ENCODE measurements around the gene ZCCHC10.
"Not testable (repeated sequence)": the region's sequence is repeated elsewhere in the genome, so short reads cannot be mapped to it uniquely, and the experiment has no call there.

Gene ZCCHC10

DNA sequence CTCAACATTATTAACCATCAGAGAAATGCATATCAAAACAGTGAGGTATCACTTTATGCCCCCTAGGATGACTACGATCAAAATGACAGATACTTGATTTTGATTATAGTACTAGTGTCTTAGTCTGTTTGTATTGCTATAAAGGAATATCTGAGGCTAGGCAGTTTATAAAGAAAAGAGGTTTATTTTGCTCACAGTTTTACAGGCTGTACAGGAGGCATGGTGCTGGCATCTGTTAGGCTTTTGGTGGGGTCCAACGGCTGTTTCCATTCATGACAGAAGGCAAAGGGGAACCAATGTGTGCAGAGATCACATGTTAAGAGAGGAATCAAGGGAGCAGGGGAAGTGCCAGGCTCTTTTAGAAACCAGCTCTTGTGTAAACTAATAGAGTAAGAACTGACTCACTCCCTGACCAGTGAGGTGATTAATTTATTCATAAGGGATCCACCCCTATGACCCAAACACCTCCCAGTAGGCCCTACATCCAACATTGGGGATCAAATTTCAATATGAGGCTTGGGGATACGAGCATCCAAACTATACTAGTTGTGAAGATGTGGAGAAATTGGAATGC is 46.9 kb downstream of the ZCCHC10 start:
- DNase-seq (ENCODE audit: low read depth) = no peak

DNA sequence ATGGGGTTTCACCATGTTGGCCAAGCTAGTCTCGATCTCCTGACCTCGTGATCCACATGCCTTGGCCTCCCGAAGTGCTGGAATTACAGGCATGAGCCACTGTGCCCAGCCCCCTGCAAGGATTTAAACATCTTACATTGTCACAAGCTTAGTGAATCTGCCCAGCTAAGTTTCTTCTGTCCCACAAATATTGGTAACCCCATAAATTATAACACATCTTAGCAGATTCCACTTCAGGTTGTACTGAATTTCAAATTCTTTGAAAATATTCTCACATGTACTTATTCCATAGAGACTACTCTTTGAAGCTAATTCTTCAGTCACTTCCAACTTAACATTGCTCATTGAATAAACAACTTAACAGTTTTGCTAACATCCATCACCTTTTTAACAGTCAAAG is 49.5 kb downstream of the ZCCHC10 start:
- no peak for DNase-seq (ENCODE audit: low read depth)

DNA sequence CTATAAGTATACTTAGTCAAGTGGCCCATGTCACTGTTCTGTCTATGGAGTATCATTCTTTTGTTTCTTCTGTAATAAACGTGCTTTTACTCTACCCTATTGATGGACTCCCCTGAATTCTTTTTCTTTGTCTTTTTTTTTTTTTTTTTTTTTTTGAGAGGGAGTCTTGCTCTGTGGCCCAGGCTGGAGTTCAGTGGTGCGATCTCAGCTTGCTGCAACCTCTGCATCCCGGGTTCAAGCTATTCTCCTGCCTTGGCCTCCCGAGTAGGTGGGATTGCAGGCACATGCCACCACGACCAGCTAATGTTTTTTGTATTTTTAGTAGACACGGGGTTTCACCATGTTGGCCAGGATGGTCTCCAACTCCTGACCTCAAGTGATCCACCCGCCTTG is 53.9 kb downstream of the ZCCHC10 start:
- not testable (repeated sequence) for DNase-seq (ENCODE audit: low read depth)

DNA sequence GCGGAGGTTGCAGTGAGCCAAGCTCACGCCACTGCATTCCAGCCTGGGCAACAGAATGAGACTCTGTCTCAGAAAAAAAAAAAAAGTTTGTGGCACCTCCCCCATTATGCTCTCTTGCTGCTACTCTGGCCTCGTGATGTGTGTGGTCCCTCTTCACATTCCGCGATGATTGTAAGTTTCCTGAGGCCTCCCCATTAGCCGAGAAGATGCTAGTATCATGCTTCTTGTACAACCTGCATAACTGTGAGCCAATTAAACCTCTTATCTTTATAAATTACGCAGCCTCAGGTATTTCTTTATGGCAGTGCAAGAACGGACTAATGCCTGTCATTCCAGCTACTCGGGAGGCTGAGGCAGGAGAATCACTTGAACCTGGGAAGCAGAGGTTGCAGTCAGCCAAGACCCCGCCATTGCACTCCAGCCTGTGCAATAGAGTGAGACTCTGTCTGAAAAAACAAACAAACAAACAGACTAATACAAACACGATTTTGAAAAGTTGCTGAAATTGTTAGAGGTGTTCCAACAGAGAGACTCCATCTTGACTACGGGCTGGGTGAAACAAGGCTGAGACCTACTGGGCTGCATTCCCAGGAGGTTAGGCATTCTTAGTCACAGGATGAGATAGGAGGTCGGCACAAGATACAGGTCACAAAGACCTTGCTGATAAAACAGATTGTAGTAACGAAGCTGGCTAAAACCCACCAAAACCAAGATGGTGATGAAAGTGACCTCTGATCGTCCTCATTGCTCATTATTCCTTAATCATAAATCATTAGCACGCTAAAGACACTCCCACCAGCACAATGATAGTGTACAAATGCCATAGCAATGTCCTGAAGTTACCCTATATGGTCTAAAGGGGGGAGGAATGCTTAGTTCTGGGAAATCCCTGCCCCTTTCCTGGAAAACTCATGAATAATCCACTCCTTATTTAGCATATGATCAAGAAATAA is 54.6 kb downstream of the ZCCHC10 start:
- no peak for DNase-seq (ENCODE audit: low read depth)

GRCh38 chr5:132965120-132965519 is 61.2 kb downstream of the ZCCHC10 start:
- DNase-seq (ENCODE audit: low read depth) = no peak

- peak; percentile 80 for DNase-seq (ENCODE audit: low read depth)
These were observed 62.9 kb downstream of the ZCCHC10 start, which contains the start of gene AFF4 for GRCh38 chr5:132963171-132964104. Gene AFF4 (minus strand): TSS chr5:132963634. CDS start chr5:132937189, 26,445 bp downstream.

DNA sequence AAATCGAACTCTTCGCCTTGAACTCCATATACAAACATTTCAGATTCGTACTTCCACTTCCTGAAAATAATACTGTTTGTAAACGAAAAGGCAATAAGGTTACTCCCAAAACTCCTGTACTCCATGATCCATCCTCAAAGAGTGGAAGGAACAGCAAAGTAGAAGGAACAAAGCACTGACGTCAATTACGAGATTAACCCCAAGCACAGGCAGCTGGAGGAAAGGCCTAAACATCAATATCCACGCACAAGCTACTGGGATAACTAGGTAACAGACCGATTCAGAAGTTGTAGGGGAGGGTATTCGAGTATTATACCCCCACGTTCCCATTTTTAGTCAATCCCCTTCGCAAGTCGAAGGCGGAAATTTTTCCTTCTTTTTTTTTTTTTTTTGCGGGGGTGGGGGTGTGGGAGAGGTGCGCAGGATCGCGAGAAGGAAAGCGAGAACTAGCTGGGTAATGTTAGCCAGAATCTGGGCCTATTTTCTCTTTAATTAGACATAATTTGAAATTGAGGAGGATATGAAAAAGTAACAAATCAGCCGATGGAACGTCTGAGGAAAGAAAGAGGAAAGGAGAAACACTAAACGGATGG is 63.8 kb downstream of the ZCCHC10 start:
- DNase-seq (ENCODE audit: low read depth) = no peak

DNA sequence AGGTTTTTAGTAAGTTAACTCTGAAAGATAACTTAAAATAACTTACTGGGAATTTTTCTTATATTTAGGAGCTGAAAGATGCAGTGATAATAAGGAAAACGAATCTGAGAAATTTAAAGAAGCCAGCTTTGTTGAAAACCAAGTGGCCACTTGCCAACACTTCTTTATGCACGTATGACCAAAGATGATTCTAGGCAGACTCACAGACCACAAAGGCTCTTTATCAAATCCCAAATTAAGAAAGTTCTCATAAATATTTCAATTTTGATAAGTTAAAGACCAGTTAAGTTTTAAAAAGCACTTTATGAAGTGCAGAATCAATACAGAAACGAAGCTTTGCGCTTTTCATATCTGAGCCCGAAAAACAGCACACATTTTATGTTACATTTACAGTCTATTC is 64.5 kb downstream of the ZCCHC10 start:
- no peak for DNase-seq (ENCODE audit: low read depth)

DNA sequence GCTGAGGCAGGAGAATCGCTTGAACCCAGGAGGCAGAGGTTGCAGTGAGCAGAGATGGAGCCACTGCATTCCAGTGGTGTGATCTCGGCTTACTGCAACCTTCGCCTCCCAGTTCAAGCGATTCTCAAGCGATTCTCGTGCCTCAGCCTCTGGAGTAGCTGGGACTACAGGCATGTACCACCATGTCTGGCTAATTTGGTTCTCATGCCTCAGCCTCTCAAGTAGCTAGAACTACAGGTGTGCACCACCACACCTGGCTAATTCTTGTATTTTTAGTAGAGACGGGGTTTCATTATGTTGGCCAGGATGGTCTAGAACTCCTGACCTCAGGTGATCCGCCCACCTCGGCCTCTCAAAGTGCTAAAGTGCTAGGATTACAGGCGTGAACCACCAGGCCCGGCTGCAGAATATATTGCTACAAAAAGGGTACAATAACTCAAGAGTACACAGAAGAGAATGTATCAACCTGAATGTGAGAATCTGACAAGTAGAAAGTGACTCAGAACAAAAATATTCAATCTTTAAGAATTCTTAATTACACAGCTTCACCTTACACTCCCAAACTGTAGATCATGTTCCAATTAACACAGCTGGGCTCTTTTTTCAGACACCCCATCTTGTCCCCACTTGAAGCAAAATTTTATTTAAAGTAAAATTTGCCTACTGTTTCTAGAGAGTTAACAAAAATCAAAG is 65.1 kb downstream of the ZCCHC10 start:
- not testable (repeated sequence) for DNase-seq (ENCODE audit: low read depth)

DNA sequence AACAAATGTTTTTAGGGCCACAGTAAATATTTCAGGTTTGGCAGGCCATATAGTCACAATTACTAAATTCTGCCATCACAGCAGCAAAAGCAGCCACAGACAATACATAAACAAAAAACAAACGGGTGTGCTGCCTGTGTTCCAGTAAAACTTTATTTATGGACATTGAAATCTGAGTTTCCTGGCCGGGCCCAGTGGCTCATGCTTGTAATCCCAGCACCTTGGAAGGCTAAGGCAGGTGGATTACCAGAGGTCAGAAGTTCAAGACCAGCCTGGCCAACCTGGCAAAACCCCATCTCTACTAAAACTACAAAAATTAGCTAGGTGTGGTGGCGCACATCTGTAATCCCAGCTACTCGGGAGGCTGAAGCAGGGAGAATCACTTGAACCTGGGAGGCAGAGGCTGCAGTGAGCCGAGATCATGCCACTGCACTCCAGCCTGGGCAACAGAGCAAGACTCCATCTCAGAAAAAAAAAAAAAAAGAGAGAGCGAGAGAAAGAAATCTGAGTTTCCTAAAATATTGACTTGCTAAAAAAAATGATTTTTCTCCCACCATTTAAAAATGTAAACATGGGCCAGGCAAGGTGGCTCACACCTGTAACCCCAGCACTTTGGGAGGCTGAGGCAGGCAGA is 70.1 kb downstream of the ZCCHC10 start:
- not testable (repeated sequence) for DNase-seq (ENCODE audit: low read depth)

DNA sequence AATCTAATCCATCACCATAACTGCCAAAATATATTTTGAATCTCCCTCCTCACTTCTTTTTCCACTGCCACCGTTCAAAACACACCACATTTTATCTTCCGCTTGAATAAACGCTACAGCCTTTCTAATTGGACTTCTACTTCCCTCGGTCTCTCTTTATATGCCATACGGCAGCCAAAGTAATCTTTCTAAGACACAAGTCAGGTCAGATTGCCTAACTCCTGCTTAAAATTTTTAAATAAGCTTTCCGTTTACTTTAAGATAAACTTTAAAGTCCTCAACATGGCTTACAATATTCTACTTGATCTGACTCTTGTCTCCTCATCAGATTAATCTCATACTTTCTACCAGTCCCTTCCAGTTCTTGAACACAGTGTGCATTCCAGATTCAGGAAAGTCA is 72.6 kb downstream of the ZCCHC10 start:
- no peak for DNase-seq (ENCODE audit: low read depth)

DNA sequence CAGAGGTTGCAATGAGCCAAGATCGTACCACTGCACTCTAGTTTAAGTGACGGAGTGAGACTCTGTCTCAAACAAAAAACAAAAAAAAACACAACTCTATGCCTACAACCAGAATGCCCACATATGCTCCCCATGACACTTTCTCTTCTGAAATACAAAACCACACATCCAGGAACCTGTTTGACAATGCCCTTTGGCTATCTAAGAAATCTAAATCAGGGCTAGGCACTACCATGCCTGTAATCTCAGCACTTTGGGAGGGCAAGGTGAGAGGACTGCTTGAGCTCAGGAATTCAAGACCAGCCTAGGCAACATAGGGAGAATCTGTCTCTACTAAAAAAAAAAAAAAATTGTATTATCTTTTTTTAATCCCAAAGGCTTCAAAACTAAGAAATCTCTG is 73.5 kb downstream of the ZCCHC10 start:
- no peak for DNase-seq (ENCODE audit: low read depth)

DNA sequence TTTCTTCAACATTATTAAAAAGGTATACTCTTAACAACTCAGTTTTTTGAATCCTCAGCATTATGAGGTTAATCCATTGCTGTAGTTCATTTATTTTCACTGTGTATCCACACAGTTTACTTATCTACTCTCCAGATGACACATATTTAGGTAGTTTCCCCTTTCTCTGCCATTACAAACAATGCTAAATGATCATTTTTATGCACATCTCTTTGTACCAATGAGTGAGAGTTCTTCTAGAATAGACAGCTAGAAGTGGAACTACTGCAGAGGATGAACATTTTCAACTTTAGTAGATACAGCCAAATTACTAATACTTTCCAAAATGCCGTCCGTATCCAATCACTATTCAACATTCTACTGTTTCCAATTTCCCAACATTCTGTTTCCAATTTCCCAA is 74.5 kb downstream of the ZCCHC10 start:
- no peak for DNase-seq (ENCODE audit: low read depth)

- no peak for DNase-seq (ENCODE audit: low read depth)
These were observed 77.2 kb downstream of the ZCCHC10 start for GRCh38 chr5:132949136-132949535.

DNA sequence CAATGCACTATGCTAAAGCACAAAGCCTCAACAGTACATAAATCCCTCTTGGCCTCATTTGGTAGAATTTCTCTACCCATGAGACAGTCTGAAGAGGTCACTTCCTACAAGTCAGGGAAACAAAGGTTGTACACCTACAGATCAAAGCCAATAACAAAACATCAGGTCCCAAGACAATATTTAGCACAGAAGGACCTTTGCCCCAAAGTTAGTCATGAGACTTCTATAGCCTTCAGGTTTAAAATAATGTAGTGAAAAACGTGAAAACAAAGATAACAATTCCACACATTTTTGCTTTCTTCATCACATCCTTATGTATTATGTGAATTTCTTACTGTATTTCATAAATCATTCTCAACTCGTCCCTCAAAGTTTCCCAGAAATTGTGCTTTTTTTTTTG is 78.7 kb downstream of the ZCCHC10 start:
- no peak for DNase-seq (ENCODE audit: low read depth)
